Endothelial cell of hepatic sinusoid (primary cell): Measurements from ENCODE around the gene DAPK2.
"Not testable (repeated sequence)": the region's sequence is repeated elsewhere in the genome, so short reads cannot be mapped to it uniquely, and the experiment has no call there.

Source experiments
- in situ Hi-C: cut with HindIII; loops from 2 replicates; pipeline ENCODE4 v1.10.0; 2017; ENCODE audit warnings: low sequenced_read_pairs

DAPK2 gene

GRCh38 chr15:63979262-63979793 is 67.0 kb downstream of the DAPK2 start:
- in situ Hi-C loops, result no loop called here

- in situ Hi-C loops, result no loop called here
These were observed 67.6 kb downstream of the DAPK2 start for GRCh38 chr15:63978511-63979261.

DNA sequence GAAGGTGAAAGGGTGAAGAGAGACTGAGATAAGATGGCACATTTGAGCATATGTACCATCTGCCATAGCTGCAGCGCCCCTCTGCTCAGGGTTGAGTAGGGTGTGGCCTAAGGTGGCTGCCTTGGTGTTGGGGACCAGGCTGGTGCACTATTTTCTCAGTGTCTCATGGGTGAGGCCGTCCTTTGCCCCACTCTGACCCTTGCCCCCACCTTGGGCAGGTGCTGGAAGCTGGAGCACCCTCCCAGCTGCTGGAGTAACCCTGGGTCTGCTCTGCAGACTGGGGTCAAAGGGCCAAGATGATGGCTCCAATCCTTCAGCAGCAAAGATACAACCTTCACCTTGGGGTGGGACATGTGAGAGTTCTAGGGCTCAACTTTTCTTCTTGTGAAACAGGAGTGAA is 69.2 kb downstream of the DAPK2 start:
- in situ Hi-C loops, result no loop called here

GRCh38 chr15:63974021-63974420 is 72.3 kb downstream of the DAPK2 start:
- in situ Hi-C loops, result no loop called here

DNA sequence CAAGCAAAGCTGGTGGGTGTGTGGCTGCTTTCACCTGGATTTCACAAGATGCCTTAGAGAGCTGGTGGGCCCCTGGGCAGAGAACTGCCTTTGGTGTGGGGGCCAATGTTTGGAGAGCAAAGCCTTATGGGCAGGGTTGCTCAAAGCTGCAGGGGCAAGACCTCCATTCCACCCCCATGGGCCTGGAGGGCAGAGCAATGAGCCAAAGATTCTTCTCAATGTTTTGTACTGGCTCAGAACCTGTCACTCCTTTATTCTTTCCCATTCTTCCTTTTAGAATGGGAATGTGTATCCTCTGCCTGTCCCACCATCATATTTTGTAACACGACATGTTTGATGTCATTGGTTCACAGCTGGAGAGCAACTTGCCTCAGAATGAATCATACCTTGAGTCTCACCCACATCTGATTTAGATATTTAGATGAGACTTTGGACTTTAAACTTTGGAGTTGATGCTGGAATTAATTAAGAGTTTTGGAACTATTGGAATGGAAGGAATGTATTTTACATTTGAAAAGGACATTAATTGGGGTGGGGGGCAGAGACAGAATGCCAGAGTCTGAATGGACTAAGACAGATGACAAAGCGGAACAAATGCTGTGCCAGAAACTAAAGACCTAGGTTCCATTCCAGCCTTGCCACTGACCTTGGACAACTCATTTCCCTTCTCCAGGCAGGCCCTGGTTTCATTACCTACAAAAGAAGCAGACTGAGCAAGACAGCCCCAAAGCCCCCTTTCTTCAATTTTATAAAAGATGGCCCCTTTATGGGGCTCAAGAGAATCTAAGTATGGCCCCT is 72.9 kb downstream of the DAPK2 start:
- in situ Hi-C loops, result no loop called here

DNA sequence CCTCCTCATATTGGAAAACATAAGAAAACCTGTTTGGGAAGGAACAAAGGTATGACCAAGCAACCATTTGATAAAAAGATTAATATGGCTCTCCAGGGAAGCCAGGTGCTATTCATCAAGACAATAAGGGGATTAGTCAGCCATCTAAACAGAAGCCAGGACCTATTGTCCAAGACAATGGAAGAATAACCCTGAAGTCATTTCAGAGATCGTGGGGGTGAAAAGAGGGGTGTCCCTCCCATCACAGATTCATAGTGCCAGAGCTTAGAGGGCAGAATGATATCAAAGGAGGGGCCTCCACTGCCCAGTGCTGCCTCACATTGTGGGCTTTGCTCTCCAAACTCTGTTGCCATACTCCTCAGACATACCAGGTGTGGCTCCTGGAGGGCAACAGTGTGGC is 73.5 kb downstream of the DAPK2 start:
- in situ Hi-C loops, result no loop called here

GRCh38 chr15:63971904-63972303 is 74.4 kb downstream of the DAPK2 start:
- in situ Hi-C loops, result no loop called here

DNA sequence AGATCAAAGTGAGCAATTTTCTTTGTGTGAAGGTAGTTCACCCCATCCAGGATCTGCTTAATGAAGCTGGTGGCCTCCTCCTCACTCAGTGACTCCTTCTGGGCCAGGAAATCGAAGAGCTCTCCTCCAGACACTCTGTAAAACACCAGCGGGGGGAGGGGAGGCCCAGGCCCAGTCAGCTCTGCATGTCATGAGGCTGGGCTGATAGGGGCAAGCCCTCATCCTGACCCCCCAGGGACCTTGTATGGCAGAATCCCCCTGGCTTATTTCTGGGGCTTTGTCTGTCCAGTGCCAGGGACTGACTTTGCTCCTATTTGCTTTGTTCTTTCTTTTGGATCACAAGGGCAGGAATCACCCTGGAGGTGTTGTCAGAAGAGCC is 74.9 kb downstream of the DAPK2 start:
- in situ Hi-C loops, result no loop called here

GRCh38 chr15:63970621-63971426 is 75.5 kb downstream of the DAPK2 start:
- in situ Hi-C loops, result no loop called here

DNA sequence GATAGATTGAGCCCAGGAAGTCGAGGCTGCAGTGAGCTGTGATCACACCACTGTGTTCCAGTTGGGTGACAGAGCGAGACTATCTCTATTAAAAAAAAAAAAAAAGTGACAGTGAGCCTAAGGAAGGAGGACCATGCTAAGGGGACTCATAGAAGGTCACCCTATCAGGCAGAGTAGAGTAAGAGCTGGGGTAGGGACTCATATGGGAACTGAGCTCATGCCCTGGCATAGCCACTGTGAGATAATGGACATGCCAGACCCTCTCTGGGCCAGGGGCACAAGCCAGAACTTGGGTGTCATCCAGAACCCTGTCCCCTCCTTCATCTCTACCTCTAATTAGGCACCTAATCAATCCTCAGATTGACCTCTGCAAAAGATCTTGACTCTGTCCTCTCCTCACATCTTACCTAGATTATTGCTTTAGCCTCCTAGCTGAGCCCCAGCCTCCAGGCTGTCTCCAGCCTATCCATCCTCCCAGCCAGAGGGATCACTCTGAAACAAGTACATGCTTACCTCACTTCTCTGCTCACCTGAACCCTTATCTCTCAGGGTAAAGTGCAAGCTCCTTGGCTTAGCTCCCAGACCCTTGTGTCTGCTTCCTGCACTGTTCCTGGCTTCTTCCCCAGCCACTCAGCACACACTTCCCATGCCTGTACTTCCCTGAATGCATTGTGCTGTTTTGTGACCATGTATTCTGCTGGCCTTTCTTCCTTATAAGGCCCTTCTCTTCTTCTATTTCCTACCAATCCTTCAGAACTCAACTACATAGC is 76.4 kb downstream of the DAPK2 start:
- in situ Hi-C loops, result no loop called here

DNA sequence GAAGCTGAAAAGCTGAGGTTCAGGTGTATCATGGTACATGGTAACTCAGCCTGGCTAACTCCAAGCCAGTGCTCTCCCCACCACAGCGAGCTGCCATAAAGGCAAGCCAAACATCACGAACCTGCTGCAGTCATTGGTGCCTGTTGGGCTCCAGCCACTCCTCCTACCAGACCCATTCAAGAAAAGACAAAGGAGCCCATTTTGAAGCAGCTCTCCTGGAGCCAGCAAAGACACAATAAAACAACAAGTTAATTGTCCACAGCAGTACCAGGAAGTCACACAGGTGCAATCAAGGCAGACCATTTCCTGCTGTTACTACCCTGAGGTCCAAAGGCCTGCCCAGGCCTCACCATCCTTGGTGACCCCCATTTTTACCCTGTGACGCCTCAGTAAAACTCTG is 77.6 kb downstream of the DAPK2 start:
- in situ Hi-C loops, result no loop called here

DNA sequence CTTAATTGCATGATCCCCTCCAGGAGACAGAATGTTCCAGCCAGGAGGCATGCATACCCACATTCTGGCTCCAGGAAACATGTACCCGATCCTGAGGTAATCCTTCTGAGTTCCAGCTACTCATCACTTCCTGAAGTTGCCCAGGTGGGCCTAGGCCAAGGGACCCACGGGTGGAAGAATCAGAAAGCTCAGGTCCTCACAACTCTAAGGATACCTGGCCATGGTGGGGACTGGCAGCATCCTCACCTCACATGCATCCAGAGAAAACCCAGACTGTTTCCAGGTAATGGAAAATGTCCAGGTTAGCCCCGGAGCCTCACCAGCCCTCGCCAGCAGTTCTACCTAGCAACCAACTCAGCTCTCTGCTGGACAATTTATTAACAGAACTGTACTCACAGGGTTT is 78.2 kb downstream of the DAPK2 start:
- in situ Hi-C loops, result no loop called here

- in situ Hi-C loops, result no loop called here
These were observed 78.7 kb downstream of the DAPK2 start for GRCh38 chr15:63967616-63968015.

DNA sequence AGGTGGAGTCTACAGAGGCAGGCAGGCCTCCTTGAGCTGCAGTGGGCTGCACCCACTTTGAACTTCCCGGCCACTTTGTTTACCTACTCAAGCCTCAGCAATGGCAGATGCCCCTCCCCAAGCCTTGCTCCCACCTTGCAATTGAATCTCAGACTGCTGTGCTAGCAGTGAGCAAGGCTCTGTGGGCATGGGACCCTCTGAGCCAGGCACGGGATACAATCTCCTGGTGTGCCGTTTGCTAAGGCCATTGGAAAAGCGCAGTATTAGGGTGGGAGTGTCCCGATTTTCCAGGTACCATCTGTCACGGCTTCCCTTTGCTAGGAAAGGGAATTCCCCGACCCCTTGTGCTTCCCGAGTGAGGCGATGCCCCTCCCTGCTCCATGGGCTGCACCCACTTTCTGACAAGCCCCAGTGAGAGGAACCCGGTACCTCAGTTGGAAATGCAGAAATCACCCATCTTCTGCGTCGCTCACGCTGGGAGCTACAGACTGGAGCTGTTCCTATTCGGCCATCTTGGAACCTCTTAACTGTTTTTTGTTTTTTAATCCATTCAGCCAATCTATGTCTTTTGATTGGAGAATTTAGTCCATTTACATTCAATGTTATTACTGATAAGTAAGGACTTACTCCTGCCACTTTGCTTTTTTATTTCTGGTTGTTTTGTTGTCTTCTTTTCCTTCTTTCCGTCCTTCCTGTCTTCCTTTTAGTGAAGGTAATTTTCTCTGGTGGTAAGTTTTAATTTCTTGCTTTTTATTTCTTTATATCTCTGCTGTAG is 83.2 kb downstream of the DAPK2 start:
- in situ Hi-C loops, result not testable (repeated sequence)

- in situ Hi-C loops, result no loop called here
These were observed 92.8 kb downstream of the DAPK2 start for GRCh38 chr15:63953524-63953923.

DNA sequence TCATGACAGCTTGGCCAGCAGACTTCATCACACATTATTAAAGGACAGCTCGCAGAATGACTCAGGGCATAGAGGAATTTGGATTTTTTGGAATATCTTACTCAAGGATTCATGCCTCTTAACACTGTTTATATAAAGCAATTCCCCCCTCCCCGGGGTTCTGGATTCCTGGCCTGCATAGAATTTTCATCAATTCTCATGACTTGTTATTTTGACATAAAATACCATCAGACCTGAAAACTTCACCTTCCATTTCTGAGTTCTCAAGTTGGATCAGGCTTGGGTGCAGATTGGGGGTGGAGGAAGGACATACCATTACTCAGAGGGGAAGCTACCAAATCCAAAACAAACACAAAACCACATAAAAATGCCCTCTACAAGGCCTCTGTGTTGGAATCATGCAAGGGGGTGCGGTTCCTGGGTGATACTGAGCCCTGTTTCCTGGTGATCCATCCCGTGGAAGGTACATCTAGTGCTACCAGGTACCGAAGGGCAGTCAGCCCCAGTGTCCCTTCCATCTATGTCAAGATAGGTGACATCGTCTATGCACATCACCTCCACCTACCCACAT is 95.3 kb downstream of the DAPK2 start:
- in situ Hi-C loops, result no loop called here

GRCh38 chr15:63948971-63949370 is 97.3 kb downstream of the DAPK2 start:
- in situ Hi-C loops, result loop anchor here (5.0 kb wide), 1 partner anchor 103 kb away; no protein-coding TSS in a partner anchor

GRCh38 chr15:63948436-63948835 is 97.8 kb downstream of the DAPK2 start:
- in situ Hi-C loops, result loop anchor here (5.0 kb wide), 1 partner anchor 104 kb away; no protein-coding TSS in a partner anchor

DNA sequence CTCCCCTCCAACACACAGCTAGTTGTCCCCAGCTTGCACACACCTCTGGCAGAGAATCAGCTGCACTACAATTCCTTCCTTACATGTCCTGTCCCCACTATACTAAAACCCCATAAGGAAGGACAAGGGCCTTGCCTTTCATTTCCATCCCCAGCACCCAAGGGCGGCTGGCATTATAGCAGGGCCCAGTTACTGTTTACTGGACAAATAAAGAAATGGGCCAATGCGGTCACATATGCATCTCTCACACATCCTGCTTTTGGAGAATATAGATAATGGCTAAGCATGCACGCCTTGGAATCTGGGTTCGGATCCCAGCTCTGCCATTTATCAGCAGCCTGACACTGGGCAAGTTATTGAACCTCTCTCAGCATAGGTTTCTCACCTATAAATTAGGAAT is 99.1 kb downstream of the DAPK2 start:
- in situ Hi-C loops, result loop anchor here (5.0 kb wide), 1 partner anchor 105 kb away; no protein-coding TSS in a partner anchor
